Heart left ventricle (tissue), 13 donors: ENCODE data around the gene YPEL4.

Experiments used
- CTCF ChIP-seq, 12 donors: fragments of 200-600 bp; sonication (generic) in 4 of 12; IDR thresholded peaks; one replicate each; pipeline versions ENCODE4 v1.5.0 to v1.8.0; 2018 to 2022; ENCODE audit warnings: antibody characterized with exemption in 12 of 12, mild to moderate bottlenecking in 5 of 12
- POLR2A ChIP-seq, 2 donors: fragments of 450-650 bp; IDR thresholded peaks; one replicate each; pipeline ENCODE4 v1.6.1; 2017; ENCODE audit warnings: antibody characterized with exemption in 2 of 2, mild to moderate bottlenecking in 2 of 2, moderate library complexity in 2 of 2
- donor health status: ischemic (EF 13 %, LVEDD 7.1; RV severe dilation, severe dysfunction).
- donor health status: DM: no; HTN: yes; CAD: no.
- donor health status: DM: no; HTN: no; CAD: no.
- donor health status: ischemic (EF 25% LVEDD 6.9; RV normal size, moderate dysfunction).
- donor health status: ischemic (EF 25% LVEDD 5.7; RV mildly dilated, moderate dysfunction).
- donor health status: ischemic (EF 35%, LVEDD 5.7; RV mildly dilated, moderate dysfunction).
- donor health status: nonischemic (EF 11% LVEDD 7.7; RV severe dilation, severe dysfunction).
- donor health status: DM: yes; HTN: yes; CAD: no.
- donor health status: PGD.
- donor health status: ischemic (EF 29% LVEDD 5.4; RV normal size, mild dysfunction).
- donor health status: nonischemic (EF 23%, LVEDD 6.1; RV moderate dilation, normal function).

GRCh38 chr11:57658023-57658361 lies 8.3 kb upstream of the YPEL4 start:
- TF ChIP-seq POLR2A (IDR thresholded peaks at IDR 0.05) (no peak), CTCF (IDR thresholded peaks at IDR 0.05) (no peak)
